B cell (primary cell): ENCODE measurements around the gene DFFB. TPM values are rescaled to one million over a fixed set of nuclear protein-coding genes. Genes with fewer than 3 reads are reported as not detected.

ENCODE experiments used
- ATAC-seq: fragments of 200-7000 bp; cut with Tn5 transposase; one replicate; pipeline ENCODE4 v1.10.0; 2021; ENCODE audit warnings: low read depth, mild to moderate bottlenecking, moderate number of reproducible peaks, moderate library complexity
- CTCF ChIA-PET: fragments of 350-600 bp; sonication (Branson Sonifier 250); formaldehyde crosslinking; loops from one replicate; lab custom pipeline; 2021; ENCODE audit warnings: antibody characterized with exemption, inconsistent platforms; lab: Charles Lee
- POLR2A ChIA-PET: fragments of 350-600 bp; sonication (Branson Sonifier 250); formaldehyde crosslinking; loops from one replicate; lab custom pipeline; 2021; ENCODE audit warnings: antibody characterized with exemption; lab: Charles Lee
- DNase-seq: peaks from one replicate; pipeline ENCODE4 v3.0.0; 2013
- H2AFZ ChIP-seq: 2 replicates; pipeline ENCODE4 v1.6.1; 2012; ENCODE audit warnings: mild to moderate bottlenecking, low read depth, low read length; ENCODE audit not compliant: insufficient read depth, poor library complexity, severe bottlenecking
- H3K27ac ChIP-seq, 2 donors: 1 replicate in 1 of 2; 2 replicates in 1 of 2; pipeline ENCODE4 v1.5.1; 2012 to 2013; ENCODE audit warnings: low read length in 2 of 2, mild to moderate bottlenecking in 2 of 2, moderate library complexity in 1 of 2
- H3K27me3 ChIP-seq, 4 experiments: fragments of 200-600 bp in 1 of 4; sonication (generic) in 1 of 4; replicated peaks in 1 of 4; 1 replicate in 2 of 4; 2 replicates in 2 of 4; pipeline versions ENCODE4 v1.6.1 to v1.7.0; 2013 to 2016; ENCODE audit warnings: low read length in 3 of 4, mild to moderate bottlenecking in 2 of 4, mixed read lengths in 1 of 4, moderate library complexity in 1 of 4; ENCODE audit not compliant: insufficient read depth in 4 of 4, control insufficient read depth in 3 of 4; ENCODE audit errors: control extremely low read depth in 1 of 4
- H3K36me3 ChIP-seq, 2 experiments: replicated peaks in 1 of 2; 1 replicate in 1 of 2; 2 replicates in 1 of 2; pipeline versions ENCODE4 v1.6.1 to v1.7.1; 2013; ENCODE audit warnings: low read length in 1 of 2; ENCODE audit not compliant: insufficient read depth in 2 of 2, control insufficient read depth in 1 of 2; ENCODE audit errors: control extremely low read depth in 1 of 2, extremely low read depth in 1 of 2
- H3K4me1 ChIP-seq, 2 donors: fragments of 200-600 bp in 1 of 2; sonication (generic) in 1 of 2; 1 replicate in 1 of 2; 2 replicates in 1 of 2; pipeline versions ENCODE4 v1.5.1 to v1.6.1; 2013 to 2017; ENCODE audit warnings: low read length in 2 of 2; ENCODE audit not compliant: control insufficient read depth in 2 of 2, insufficient read depth in 2 of 2
- H3K4me2 ChIP-seq: replicated peaks from 2 replicates; pipeline ENCODE3; 2012; ENCODE audit warnings: mild to moderate bottlenecking, low read depth, low read length; ENCODE audit not compliant: poor library complexity, severe bottlenecking
- H3K4me3 ChIP-seq, 5 experiments: fragments of 200-600 bp in 1 of 5; sonication (generic) in 1 of 5; 1 replicate in 3 of 5; 2 replicates in 2 of 5; pipeline versions ENCODE4 v1.5.1 to v1.7.0; 2011 to 2016; ENCODE audit warnings: low read length in 4 of 5, mild to moderate bottlenecking in 4 of 5, low read depth in 2 of 5, control low read depth in 1 of 5, moderate library complexity in 1 of 5; ENCODE audit not compliant: insufficient read depth in 1 of 5; ENCODE audit errors: control extremely low read depth in 1 of 5, extremely low read depth in 1 of 5
- H3K79me2 ChIP-seq: fragments of 200-600 bp; sonication (generic); one replicate; pipeline ENCODE4 v1.6.0; 2016; ENCODE audit warnings: low read length; ENCODE audit not compliant: control insufficient read depth, insufficient read depth
- H3K9ac ChIP-seq: fragments of 200-600 bp; sonication (generic); 2 replicates; pipeline ENCODE4 v1.6.1; 2017; ENCODE audit warnings: mild to moderate bottlenecking, low read length, moderate library complexity
- H3K9me3 ChIP-seq, 3 donors: one replicate each; pipeline versions ENCODE4 v1.6.1 to v1.7.1; 2013; ENCODE audit warnings: low read length in 2 of 3; ENCODE audit not compliant: control insufficient read depth in 2 of 3, insufficient read depth in 1 of 3; ENCODE audit errors: control extremely low read depth in 1 of 3
- H4K20me1 ChIP-seq: 2 replicates; pipeline ENCODE4 v1.6.0; 2012; ENCODE audit warnings: mild to moderate bottlenecking, low read length; ENCODE audit not compliant: insufficient read depth, control insufficient read depth, poor library complexity, severe bottlenecking
- H3K27ac Mint-ChIP-seq: one replicate; pipeline ENCODE4 v1.8.0; 2021; ENCODE audit warnings: mixed read lengths
- H3K27me3 Mint-ChIP-seq: one replicate; pipeline ENCODE4 v1.8.0; 2021; ENCODE audit warnings: mixed read lengths
- H3K4me1 Mint-ChIP-seq: one replicate; pipeline ENCODE4 v1.8.0; 2021; ENCODE audit warnings: mixed read lengths
- H3K4me3 Mint-ChIP-seq: one replicate; pipeline ENCODE4 v1.8.0; 2021; ENCODE audit warnings: mixed read lengths
- H3K9me3 Mint-ChIP-seq: one replicate; pipeline ENCODE4 v1.8.0; 2022; ENCODE audit warnings: mixed read lengths; ENCODE audit not compliant: insufficient read depth
- EZH2 ChIP-seq: IDR thresholded peaks from 2 replicates; pipeline ENCODE4 v1.6.1; 2012; ENCODE audit warnings: borderline replicate concordance, low read depth, mild to moderate bottlenecking, moderate library complexity, low read length; ENCODE audit not compliant: insufficient read depth, poor library complexity, severe bottlenecking
- WGBS: methylation state at CpG from one replicate; pipeline ENCODE4 v1.1.5; 2013; ENCODE audit warnings: missing lambda C conversion rate; ENCODE audit not compliant: insufficient coverage; 5-methylcytosine and 5-hydroxymethylcytosine counted together
- intact Hi-C: fragments of 100-400 bp; cut with micrococcal nuclease; formaldehyde crosslinking; loops from one replicate; pipeline ENCODE4 v1.10.0; 2022
- polyA plus RNA-seq: library from polyadenylated mRNA; depleted of rRNA; stranded (reverse); fragments of >200 nt; gene quantifications from 2 replicates; pipeline ENCODE4 v1.2.3, GENCODE V29; 2012
- total RNA-seq, 2 donors: library from RNA; stranded (reverse); fragments of 120-200 nt in 1 of 2; gene quantifications; 1 replicate in 1 of 2; 2 replicates in 1 of 2; pipeline versions ENCODE4 v1.2.3 to v1.2.4, GENCODE V29; 2013 to 2022
- TF ChIP-seq, protein P1 (sequence below): fragments of 200-600 bp; IDR thresholded peaks from one replicate; pipeline ENCODE4 v1.8.0; 2022; ENCODE audit warnings: antibody characterized with exemption, mild to moderate bottlenecking

Gene DFFB
- total and polyA plus RNA-seq, 2 donors (not counting 1 experiment from before 2014, with no cell fraction given), result 14.0 to 17.4 TPM

DNA sequence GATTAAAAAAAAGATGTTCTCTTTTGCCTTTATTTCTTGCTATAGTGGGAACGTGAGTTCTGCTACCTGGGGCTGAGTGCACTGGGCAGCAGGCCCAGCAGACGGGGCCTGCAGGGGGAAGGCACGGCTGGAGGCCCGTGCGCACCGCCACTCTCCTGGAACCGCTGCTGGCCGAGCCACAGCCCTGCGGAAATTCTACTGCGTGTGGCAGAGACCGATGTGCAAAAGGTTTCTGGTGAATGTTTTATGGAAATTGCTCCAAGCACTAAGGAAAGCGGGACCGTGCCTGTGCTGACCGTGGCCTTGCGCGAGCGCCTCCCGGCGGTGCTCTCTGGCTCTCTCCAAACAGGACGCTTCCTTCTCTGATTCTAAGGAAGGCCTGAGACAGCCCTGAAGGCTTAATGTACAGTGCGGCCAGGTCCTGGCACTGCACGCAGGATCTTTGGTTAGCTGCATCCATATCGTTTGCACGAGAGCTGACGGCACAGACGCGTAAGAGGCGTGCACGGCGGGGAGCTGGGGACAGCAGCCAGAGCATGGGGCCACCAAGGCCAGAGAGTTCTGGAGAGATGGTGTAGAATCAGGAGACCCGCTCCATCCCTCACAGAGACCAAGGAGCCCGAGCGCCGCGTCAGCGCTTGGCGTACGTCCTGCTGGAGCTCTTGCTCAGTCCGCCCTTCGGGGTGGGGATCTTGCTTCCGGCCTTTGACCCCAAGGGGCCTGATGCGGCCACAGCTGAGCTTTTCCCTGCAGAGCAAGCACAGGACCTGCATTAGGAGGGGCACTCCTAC lies 42.3 kb upstream of the DFFB start:
- TF ChIP-seq, protein P1, sequence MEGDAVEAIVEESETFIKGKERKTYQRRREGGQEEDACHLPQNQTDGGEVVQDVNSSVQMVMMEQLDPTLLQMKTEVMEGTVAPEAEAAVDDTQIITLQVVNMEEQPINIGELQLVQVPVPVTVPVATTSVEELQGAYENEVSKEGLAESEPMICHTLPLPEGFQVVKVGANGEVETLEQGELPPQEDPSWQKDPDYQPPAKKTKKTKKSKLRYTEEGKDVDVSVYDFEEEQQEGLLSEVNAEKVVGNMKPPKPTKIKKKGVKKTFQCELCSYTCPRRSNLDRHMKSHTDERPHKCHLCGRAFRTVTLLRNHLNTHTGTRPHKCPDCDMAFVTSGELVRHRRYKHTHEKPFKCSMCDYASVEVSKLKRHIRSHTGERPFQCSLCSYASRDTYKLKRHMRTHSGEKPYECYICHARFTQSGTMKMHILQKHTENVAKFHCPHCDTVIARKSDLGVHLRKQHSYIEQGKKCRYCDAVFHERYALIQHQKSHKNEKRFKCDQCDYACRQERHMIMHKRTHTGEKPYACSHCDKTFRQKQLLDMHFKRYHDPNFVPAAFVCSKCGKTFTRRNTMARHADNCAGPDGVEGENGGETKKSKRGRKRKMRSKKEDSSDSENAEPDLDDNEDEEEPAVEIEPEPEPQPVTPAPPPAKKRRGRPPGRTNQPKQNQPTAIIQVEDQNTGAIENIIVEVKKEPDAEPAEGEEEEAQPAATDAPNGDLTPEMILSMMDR, result no peak
- no peak for TF ChIP-seq EZH2
- no peak overlapping the region for H2AFZ ChIP-seq
- H3K27ac Mint-ChIP-seq, result no peak overlapping the region
- POLR2A ChIA-PET, result no interaction called here
- 95% methylated on average over 42 of the region's 42 CpGs for WGBS
- no peaks in the 10 kb centered on the region for H3K4me1 Mint-ChIP-seq
- H3K4me1 ChIP-seq, result no peaks in the 10 kb centered on the region
- H3K9me3 Mint-ChIP-seq, result no peaks in the 10 kb centered on the region
- CTCF ChIA-PET, result no interaction called here
- H3K4me2 ChIP-seq, result no peak overlapping the region
- H4K20me1 ChIP-seq, result no peaks in the 10 kb centered on the region
- H3K36me3 ChIP-seq, result peaks cover 1 to 24% of the 10 kb centered on the region in 2 experiments
- H3K27me3 ChIP-seq, result no peaks in the 10 kb centered on the region
- intact Hi-C loops, result no loop called here
- ATAC-seq (no peak), DNase-seq (no peak)
- no peaks in the 10 kb centered on the region for H3K27me3 Mint-ChIP-seq
- H3K4me3 ChIP-seq, result no peak overlapping the region
- H3K79me2 ChIP-seq, result no peaks in the 10 kb centered on the region
- H3K4me3 Mint-ChIP-seq, result no peak overlapping the region
- no peak overlapping the region for H3K9ac ChIP-seq
- H3K9me3 ChIP-seq, result no peaks in the 10 kb centered on the region
- H3K27ac ChIP-seq, result no peak overlapping the region
